GM21447 (cell line): ENCODE results near the gene SF3B3.
"Not testable (repeated sequence)": the region's sequence is repeated elsewhere in the genome, so short reads cannot be mapped to it uniquely, and the experiment has no call there.

Experiments used
- ATAC-seq: cut with Tn5 transposase; IDR thresholded peaks from one replicate; pipeline ENCODE4 v1.9.1; 2021; ENCODE audit not compliant: unreplicated experiment

SF3B3 gene

DNA sequence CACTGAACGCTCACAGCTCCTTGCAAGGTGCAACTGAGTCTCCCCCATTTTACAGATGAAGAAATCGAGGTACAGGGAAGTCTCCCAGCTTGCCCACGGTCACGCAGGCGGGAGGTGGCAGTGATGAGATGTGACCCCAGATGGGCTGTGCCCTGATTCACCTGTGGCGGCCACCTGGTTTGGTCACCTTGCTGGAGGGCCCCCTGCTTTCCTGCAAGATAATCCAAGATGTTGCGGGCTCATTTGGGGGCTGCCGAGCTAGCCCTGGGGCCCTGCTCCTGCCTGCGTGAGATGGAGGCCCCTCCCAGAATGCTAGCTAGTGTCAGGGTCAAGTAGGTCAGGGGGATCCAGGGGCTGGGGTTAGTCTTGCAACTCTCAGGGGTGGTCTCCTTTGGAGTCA is 63.1 kb downstream of the SF3B3 start:
- ATAC-seq, result no peak

DNA sequence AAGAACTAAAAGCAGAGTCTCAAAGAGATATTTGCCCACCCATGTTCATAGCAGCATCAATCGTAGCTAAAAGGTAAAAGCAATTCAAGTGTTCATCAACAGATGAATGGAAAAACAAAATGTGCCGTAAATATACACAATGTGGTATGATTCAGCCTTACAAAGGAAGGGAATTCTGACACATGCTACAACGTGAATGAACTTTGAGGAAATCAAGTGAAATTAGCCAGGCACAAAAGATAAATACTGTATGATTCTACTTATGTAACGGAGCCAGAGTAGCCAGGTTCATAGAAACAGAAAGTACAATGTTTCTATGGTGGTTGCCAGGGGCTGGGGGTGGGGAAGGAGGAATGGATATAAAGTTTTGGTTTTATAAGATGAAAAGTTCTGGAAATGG is 64.9 kb downstream of the SF3B3 start:
- no peak for ATAC-seq

GRCh38 chr16:70589416-70589815 is 65.8 kb downstream of the SF3B3 start:
- not testable (repeated sequence) for ATAC-seq

GRCh38 chr16:70589998-70590471 is 66.4 kb downstream of the SF3B3 start:
- ATAC-seq, result no peak

- ATAC-seq, result no peak
These were observed 67.3 kb downstream of the SF3B3 start for GRCh38 chr16:70590722-70591415.

GRCh38 chr16:70591615-70592014 is 68.0 kb downstream of the SF3B3 start:
- ATAC-seq, result no peak

DNA sequence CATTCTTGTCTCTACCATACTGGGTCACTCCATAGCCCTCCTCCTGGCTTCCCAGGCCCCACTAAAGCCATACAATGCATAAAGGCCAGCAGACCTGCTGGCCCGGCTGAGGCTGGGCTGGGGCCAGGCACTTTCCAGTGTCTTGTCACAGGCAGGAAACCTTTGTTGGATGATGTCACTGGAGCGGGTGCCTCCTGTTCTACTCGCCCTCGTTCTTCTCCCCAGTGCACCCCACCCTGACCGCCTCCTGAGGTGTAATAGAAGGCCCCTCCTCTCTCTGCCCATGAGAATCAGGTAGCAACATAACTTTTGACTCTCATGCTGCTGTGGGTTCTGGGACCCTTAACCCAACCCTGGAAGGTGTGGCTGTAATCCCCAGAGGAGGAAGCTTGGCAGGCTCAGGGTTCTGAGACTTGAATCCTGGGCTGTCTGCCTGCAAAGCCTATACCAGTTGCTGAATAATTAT is 68.5 kb downstream of the SF3B3 start:
- ATAC-seq, result no peak

GRCh38 chr16:70593544-70593943 is 69.9 kb downstream of the SF3B3 start:
- no peak for ATAC-seq

GRCh38 chr16:70594569-70594968 is 71.0 kb downstream of the SF3B3 start:
- ATAC-seq, result no peak

DNA sequence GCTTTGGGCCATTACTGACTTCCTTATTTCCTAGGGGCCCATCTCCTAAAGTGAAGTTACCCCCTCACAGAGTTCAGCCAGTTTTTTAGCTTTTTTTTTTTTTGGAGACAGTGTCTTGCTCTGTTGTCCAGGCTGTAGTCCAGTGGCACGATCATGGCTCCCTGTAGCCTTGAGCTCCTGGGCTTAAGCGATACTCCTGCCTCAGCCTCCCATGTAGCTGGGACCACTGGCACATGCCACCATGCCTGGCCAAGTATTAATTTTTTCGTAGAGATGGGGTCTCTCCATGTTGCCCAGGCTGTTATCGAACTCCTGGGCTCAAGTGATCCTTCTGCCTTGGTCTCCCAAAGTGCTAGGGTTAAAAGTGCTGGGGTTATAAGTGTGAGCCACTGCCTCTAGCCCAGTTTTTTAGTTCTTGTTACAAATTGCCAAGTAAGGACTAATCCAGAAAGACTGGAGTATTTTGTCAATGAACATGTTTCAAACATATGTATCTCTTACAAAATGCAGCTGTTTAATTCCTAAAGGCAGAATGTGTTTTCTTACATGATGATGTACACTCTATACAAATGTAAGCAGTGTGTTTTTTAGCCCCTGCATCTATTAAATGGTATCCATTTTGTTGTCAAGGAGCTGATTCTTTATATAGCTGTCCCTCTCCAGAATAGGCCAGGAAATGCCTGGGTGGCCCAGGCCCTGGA is 73.7 kb downstream of the SF3B3 start:
- no peak for ATAC-seq

DNA sequence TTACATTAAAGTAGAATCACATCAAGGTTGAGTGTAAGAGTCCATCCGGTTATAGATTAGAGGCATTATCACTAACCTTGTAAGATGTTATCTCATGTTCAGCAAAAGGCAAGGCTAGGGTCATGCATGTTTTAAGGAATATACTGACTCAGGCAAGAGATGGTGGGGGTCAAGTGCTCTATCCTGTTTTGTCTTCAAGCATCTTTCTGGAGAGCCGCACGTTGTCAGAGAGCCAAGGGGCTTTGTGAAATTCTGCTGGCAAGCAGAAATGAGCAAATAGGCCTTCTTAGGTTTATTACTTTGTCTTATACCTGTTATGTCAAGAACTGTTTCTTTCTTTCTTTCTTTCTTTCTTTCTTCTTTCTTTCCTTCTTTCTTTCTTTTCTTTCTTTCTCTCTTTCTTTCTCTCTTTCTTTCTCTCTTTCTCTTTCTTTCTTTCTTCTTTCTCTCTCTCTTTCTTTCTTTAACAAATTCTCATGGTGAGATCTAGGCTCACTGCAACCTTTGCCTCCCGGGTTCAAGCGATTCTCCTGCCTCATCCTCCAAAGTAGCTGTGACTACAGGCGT is 75.4 kb downstream of the SF3B3 start:
- ATAC-seq, result no peak

DNA sequence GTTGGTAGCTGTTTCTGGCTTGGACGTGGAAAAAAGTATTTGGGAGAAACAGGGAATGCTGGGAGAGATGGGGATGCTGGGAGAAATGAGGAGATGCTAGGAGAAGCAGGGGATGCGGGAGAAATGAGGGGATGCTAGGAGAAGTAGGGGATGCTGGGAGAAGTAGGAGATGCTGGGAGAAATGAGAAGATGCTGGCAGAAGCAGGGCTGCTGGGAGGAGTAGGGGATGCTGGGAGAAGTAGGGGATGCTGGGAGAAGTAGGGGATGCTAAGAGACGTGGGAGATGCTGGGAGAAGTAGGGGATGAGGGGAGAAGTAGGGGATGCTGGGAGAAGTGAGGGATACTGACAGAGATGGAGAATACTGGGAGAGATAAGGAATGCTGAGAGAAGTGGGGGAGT is 77.1 kb downstream of the SF3B3 start:
- ATAC-seq, result no peak

GRCh38 chr16:70601576-70602575 is 78.3 kb downstream of the SF3B3 start:
- no peak for ATAC-seq

GRCh38 chr16:70602831-70603230 is 79.2 kb downstream of the SF3B3 start:
- no peak for ATAC-seq

DNA sequence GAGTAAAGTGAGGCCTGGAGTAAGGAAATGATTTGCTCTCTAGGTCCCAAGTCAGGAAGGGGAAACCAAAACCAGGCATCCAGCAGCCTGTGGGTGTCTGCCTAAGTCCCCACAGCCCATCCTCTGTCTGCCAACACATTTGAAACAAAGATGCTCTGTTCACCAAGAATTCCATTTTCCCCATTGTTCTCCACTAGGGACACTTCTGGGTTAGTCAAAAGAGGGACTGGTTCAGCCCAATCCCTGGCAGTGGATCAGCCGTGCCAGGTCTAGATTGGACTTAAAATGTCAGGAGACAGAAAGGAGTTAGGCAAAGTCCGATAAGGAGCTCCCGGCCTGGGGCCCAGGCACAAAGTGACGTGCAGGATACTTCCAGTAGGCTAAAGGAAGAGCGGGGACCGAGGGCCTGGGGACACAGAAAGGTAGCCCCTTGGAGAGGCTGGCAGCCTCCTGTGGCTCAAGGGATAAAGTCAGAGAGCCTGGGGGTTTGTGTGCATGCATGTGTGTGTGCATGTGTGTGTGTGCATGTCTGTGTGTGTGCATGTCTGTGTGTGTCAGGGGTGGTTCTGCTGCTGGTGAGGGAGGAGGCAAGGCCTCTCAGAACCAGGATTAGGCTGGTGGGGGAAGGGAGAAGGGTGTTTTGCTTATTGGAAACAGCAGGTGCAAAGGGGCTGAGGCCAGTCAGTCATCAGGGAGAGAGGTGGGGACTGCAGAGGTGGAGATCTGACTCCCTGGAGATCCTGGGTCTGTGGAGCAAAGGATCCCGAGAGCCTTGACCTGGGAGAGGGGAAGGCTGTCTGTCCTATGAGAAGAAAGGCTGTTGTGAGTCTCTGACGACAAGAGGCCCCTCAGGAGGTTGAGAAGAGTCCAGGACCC is 81.0 kb downstream of the SF3B3 start:
- ATAC-seq, result no peak

- no peak for ATAC-seq
These were observed 81.7 kb downstream of the SF3B3 start for GRCh38 chr16:70605283-70605657.

GRCh38 chr16:70608521-70608920 is 84.9 kb downstream of the SF3B3 start:
- ATAC-seq, result no peak

DNA sequence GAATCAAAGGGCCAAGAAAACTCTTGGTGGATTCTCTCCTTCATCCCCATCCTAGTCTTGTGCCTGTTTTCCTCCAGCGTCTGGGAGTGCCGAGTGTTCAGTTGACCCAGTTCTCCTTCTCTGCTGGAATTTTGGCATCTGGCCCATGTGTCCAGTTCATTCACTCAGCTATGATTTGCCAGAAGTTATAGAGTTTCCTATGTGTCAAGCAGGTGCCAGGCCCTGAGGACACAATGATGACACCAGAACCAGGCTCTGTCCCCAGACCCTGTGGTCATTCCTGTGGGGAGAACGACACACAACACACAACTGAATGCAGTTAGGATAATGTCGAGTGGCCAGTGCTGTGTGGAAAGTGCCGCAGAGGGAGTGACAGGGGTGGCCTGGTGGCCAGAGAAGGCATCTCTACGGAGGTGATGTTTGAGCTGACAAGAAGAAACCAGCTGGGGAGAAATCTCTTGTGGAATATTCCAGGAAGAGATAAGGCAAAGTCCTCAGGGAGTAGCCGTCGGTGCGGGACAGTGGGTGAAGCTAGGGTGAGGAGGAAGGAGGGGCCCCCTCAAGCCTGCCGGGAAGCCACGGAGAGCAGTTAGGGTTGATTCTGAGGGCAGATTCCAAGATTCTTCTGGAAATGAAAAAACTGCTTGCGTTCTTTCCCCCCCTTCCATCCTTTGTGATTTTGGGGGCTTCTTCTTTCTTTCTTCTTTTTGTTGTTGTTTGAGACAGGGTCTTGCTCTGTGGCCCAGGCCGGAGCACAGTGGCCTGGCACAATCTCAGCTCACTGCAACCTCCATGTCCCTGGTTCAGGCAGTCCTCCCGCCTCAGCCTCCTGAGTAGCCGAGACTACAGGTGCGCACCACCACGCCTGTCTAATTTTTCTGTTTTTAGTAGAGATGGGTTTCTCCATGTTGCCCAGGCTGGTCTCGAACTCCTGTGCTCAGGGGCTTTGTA is 86.9 kb downstream of the SF3B3 start:
- ATAC-seq, result no peak

DNA sequence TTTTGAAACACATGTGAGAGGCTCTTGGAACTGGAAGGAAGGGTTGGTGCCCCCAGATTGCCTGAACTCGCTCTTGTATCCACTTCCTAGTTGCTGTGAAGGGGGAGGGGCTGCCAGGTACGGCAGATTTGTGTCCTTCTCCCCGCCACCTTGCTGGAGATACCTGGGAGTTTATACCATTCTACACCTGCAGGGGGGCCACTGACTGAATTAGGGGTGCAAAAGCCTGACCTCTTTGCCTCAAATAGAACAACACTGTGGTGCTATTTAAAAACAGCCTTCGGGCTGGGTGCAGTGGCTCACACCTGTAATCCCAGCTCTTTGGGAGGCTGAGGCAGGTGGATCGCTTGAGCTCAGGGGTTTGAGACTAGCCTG is 87.6 kb downstream of the SF3B3 start:
- no peak for ATAC-seq
